LNCaP clone FGC (cell line): Measurements from ENCODE around the gene SLC10A1.
A peak's percentile ranks its signal among the peaks of the same experiment; 100 is the strongest.
"Not testable (repeated sequence)": the region's sequence is repeated elsewhere in the genome, so short reads cannot be mapped to it uniquely, and the experiment has no call there.

ENCODE experiments used
- DNase-seq: peaks from one replicate; pipeline ENCODE4 v3.0.0-alpha.2; 2011; ENCODE audit warnings: low read depth
- H3K4me3 ChIP-seq: 2 replicates; pipeline ENCODE4 v1.5.1; 2011; ENCODE audit warnings: mild to moderate bottlenecking, low read depth, low read length, control low read depth
- TF ChIP-seq, protein P1 (sequence below): IDR thresholded peaks from 2 replicates; pipeline ENCODE4 v1.5.1; 2012; ENCODE audit warnings: mild to moderate bottlenecking; ENCODE audit not compliant: control insufficient read depth, insufficient read depth; ENCODE audit errors: extremely low read depth

The SLC10A1 gene

DNA sequence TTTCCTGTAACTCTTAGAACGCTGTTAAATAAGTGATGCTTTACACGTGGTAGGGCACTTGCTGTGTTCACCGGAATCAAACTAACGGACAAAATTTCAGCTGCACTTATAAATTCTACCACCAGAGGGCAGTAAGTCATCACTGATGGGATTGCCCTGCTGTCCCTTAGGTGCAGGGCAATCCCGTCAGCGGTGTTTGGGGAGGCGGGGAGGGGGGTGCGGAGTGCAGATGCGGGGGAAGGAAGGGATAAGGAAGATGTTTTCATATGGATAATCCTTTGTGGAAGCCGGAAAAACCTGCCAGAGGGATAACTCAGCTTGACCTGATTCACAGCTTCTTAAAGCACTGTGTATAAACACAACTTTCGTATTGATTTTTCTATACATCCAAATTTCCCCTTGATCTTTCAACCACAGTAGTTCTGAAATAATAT, 21.7 kb upstream of the SLC10A1 start:
- H3K4me3 ChIP-seq: no peak overlapping the region
- DNase-seq: peak; percentile 22
- TF ChIP-seq, protein P1, sequence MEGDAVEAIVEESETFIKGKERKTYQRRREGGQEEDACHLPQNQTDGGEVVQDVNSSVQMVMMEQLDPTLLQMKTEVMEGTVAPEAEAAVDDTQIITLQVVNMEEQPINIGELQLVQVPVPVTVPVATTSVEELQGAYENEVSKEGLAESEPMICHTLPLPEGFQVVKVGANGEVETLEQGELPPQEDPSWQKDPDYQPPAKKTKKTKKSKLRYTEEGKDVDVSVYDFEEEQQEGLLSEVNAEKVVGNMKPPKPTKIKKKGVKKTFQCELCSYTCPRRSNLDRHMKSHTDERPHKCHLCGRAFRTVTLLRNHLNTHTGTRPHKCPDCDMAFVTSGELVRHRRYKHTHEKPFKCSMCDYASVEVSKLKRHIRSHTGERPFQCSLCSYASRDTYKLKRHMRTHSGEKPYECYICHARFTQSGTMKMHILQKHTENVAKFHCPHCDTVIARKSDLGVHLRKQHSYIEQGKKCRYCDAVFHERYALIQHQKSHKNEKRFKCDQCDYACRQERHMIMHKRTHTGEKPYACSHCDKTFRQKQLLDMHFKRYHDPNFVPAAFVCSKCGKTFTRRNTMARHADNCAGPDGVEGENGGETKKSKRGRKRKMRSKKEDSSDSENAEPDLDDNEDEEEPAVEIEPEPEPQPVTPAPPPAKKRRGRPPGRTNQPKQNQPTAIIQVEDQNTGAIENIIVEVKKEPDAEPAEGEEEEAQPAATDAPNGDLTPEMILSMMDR: peak; percentile 88

DNA sequence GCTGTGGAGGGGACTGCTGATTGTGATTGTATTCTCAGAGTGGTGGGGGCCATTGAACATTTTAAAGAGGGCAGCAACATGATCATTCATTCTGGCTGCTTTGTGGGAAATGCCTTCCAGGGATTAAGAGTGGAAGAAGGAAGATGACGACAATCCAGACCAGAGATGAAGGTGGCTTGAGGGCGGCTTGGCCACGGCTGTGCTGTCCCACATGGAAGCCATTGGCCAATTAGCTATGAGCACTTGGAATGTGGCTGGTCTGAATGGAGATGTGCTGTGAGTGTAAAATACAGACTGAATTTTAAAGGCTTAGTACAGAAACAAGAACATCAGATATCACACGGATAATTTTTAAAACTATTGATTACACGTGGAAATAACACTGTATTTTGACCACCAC, 19.2 kb upstream of the SLC10A1 start:
- DNase-seq: no peak
- TF ChIP-seq, protein P1: no peak
- no peak overlapping the region for H3K4me3 ChIP-seq

DNA sequence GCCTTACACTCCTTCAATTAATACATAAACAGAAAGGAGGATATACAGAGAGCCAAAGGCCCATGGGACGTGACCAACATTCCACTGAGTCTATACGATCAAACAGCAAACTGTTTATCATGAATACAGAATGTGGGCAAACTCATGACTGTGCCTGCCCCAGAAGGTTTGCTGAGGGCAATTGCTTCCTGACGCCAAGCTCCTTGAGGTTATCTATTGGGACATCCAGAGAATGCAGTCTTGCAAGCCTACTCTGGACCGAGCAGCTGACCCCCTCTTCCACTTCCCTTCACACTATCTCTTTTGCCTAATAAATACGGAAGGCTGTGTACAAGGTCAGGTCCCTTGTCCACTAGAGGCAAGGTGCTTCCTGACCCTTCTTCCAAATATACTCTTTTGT, 18.5 kb upstream of the SLC10A1 start:
- TF ChIP-seq, protein P1: no peak
- H3K4me3 ChIP-seq: no peak overlapping the region
- DNase-seq: no peak

DNA sequence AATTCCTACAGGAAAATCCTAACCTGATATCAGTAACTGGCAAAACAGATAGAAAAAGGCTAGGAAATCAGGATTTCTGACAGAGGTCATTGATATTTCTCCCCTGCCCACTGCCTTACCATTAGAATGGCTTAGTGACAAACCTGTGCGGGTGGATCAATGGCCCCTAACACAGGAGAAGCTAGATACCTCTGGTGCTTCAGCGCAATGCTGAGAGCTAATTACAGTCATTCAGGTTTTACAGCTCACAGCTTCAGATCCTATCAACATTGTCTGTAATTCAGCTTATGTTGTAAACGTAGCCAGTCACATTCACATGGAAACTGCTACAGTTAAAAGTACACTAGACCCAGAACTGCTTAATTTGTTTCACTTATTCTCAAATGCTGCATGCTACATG, 17.4 kb upstream of the SLC10A1 start:
- no peak overlapping the region for H3K4me3 ChIP-seq
- TF ChIP-seq, protein P1: no peak
- DNase-seq: no peak

DNA sequence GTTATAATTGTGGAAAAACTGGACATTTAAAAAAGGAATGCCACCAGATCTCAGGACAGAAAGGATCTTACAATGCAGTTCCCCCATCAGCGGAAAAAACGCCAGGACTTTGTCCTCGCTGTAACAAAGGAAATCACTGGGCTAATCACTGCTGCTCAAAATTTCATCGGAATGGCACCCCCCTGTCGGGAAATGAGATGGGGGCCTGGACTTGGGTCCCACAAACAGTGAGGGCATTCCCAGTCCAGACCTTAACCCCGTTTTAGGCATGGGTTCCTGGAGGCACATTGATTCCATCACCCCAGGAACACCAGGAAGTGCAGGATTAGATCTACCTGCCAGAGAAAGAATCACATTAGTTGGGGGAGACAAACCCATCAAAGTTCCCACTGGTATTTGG, 16.3 kb upstream of the SLC10A1 start:
- not testable (repeated sequence) for DNase-seq, H3K4me3 ChIP-seq

DNA sequence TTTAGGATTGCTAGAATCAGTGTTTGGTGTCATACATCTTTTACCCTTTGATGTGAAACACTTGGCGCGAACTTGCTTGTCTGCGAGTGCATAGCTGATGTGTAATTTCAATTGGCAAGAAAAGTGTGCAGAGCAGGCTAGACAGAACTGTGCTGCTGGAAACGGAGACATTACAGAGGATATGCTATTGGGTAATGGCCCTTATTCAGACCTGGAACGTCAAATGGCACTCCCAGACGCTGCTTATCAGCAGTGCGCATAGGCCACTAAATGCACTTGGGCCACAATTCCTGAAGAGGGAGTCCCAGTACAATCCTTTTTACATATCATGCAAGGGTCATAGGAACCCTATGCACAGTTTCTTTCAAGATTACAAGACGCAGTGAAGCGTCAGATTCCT, 15.7 kb upstream of the SLC10A1 start:
- TF ChIP-seq, protein P1: peak; percentile 65
- no peak overlapping the region for H3K4me3 ChIP-seq
- DNase-seq: peak; percentile 33

DNA sequence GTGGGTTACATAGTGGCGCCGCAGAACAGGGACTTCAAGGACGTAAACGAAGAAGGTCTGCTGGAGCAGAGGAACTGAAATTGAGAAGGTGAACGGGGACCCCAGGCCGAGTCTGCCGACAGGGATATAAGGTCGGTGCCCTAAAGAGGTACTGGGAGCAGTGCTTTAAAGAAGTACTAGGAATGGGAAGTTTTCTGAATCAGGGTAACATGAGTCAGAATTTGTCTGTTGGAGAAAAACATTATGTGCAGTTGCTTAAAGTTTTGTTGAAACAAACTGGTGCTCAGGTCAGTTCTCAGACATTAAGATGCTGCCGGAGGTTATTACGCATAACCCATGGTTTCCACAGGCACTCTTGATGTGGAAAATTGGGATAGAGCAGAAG, 14.8 kb upstream of the SLC10A1 start:
- H3K4me3 ChIP-seq: no peak overlapping the region
- TF ChIP-seq, protein P1: no peak

More for the DNA sequence above, 14.8 kb upstream of the SLC10A1 start:
- DNase-seq: no peak
